A204.1 (cell line): ENCODE results near the gene AFTPH.

Experiments used
- FAIRE-seq: peaks from 2 replicates; lab custom pipeline; 2012; peaks lifted over from hg19 to GRCh38; lab: Jason Lieb, UNC

Gene AFTPH

DNA sequence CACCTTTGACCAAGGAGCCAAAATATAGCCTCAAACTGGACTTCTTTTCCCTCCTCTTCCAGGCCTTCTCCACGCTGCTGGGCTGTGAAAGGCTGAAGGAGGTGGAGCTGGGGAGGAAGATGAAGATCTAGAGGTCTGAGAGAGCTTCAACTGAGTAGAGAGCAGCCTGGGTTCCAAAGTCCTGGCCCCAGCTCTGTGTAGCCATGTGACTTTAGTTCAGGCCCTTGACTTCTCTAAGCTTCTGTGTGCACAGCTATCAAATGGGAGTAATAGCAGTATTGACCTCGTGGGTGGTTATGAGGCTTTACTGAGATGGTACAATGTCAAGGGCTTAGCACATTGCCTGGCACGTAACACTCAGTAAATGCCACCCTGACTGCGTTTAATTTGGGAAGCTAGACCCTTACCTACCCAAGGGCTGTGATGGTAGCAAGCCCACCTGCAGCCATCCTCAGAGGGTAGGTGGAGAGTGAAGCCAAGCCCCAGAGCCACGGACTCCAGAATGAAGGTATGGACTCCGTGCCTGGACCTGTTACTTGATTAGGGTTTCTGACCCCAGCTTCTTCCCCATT lies 91.2 kb downstream of the AFTPH start:
- FAIRE-seq, result no peak

DNA sequence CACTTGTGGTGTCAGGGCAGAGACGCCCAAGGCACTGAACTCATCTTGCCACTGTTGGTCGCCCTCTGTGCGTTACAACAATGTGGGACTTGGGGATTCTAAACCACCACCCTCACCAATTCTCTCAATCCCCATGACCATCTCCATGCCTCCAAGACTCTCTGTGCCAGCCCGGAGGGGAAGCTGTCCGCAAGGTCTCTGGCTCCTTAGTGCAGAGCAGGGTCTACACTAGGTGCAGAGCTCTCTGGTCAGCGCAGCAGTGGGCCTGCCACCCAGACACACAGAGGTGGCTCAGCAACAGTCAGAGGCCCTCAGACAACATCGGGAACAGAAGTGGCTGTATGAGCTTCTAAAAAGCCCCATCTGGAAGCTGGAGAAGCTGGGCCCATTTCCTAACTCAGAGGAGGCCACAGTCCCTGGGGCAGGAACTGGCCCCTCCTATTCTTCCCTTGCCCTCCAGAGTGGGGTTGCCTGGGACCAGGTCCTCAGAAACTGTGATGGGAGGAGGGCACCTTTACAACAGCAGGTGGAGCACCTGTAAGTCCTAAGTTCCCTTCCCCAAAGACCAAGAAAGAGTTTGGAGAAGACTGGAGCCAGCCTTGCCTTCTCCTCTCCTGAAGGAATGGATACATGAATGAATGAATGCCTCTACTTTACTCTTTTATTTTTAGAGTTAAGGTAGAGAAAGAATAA lies 91.9 kb downstream of the AFTPH start:
- FAIRE-seq, result no peak

DNA sequence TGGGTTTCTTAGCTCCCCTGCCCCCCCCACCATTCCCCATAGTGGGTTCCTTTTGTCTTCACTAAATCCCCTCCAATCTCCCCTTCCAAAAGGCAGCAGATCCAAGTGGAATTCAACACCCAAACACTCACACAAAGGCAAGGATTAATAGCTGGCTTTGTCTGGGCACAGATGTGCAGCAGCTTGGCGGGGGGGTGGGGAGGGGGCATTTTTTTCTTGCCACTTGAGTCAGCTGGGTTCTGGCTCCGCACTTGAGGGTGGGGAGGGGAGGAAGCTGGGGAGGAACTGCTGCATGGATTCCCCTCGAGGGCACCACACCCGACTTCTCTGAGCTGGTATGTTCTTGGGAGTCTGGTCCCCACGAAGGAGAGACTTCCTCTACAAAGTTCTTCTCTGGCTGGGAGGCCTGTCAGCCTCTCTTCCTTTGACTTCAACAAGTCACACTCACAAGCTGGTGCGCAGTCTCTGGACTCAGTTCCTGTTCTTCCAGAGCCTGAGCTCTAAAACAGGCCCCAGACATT lies 93.6 kb downstream of the AFTPH start:
- no peak for FAIRE-seq

DNA sequence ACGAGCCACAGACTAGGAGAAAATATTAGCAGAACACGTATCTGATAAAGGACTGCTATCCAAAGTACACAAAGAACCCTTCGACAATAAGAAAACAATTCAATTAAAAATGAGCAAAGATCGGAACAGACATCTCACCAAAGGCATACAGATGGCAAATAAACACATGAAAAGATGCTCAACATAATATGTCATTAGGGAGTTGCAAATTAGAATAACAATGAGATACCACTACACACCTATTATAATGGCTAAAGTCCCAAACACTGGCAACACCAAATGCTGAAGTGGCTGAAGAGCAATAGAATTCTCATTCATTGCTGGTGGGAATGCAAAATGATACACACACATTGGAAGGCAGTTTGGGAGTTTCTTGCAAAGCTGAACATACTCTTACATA lies 96.5 kb downstream of the AFTPH start:
- no peak for FAIRE-seq

DNA sequence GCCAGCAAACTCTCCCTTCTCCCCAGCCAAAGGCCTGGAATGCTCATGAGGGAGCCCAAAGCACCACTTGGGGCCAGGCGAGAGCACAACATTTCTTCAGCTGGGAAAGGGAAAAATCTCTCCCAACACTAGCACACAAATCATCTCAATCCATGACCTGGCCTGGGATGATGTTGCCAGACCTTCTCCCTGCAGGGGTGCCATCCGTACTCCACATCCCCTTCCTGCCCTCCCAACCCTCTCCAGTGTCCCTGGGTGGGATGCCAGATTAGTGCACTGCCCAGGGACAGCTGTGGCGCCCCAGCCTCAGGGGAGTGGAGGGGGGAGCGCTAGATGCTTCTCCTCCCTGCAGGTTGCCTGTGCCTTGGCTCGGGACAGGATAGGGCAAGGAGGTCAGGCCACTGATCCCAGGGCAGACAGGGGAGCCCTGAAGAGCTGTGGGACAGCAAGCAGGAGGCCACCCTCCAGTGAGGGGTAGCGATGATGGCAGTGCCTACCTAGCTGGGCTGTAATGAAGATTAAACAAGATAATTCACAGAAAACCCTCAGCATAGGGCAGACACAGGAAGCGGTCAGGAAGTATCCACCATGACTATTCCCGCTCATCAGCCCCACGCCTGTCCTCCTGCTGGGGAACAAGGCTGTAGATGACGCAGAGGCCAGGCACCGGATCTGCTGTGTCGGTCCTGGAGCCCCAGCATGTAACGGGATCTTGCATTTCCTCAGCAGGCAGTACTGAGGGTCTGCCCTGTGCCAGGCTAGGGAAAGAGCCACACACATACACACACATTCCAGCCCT lies 98.5 kb downstream of the AFTPH start:
- FAIRE-seq, result no peak

DNA sequence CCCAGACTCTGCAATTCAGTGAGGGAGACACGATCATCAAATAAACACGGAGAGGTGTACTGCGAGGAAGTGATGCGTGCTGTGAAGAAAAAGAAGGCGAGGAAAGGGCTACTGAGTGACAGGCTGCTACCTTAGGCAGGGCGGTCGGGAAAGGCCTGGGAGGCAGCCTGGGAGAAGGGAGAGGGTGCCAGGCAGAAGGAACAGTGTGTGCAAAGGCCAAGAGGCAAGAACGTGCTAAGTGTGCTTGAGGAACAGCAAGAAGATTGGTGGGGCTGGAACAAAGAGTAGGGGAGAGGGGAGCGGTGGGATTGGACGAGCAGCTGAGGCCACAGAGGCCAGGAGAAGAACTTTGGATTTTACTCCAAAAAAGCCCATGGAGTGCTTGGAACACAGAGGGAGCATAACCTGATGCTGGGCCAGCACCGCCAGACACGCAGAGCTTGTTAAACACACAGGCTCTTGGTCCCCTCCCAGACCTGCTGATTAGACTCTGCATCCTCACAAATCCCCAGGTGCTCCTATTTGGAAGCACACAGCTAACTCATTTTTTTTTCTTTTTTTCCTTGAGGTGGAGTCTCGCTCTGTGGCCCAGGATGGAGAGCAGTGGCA lies 99.2 kb downstream of the AFTPH start:
- no peak for FAIRE-seq

DNA sequence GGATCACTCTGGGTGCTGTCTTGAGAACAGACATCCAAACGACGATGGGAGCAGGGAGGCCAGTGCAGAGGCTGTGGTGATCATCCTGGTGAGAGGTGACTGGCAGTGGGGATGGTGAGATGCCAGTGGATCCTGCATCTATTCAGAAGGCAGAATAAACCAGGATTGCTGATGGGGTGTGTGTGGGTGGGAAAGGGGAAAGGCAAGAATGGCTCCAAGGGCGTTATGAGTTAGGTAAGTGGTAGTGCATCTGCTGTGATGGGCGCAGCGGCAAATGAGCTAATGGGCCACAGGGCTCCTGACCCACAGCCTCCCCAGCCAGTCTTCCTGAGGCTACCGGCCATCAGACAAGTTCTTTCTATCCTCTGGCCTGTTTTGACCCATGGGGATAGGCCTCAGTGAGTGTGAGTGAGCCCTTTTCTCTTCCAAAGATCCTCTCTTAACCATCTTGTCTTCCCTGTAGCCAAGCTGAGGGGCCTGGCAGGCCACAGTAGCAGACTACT lies 100.0 kb downstream of the AFTPH start:
- FAIRE-seq, result no peak

DNA sequence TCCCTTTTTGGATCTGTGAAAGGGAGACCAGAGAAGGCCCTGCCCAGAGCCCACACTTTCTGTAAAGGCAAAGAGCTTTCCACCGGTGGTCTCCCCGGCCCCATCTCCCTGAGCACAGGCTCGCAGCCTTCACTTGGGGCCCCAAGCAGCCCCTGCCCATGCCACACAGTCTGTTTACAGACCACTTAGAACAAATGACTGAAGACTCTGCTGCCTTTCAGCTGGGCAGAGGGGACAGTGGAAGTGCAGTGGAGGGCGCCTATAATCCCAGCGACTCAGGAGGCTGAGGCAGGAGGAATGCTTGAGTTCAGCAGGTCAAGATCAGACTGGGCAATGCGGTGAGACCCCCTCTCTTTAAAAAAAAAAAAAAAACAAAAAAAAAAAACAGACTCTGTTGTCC lies 100.7 kb downstream of the AFTPH start:
- no peak for FAIRE-seq

DNA sequence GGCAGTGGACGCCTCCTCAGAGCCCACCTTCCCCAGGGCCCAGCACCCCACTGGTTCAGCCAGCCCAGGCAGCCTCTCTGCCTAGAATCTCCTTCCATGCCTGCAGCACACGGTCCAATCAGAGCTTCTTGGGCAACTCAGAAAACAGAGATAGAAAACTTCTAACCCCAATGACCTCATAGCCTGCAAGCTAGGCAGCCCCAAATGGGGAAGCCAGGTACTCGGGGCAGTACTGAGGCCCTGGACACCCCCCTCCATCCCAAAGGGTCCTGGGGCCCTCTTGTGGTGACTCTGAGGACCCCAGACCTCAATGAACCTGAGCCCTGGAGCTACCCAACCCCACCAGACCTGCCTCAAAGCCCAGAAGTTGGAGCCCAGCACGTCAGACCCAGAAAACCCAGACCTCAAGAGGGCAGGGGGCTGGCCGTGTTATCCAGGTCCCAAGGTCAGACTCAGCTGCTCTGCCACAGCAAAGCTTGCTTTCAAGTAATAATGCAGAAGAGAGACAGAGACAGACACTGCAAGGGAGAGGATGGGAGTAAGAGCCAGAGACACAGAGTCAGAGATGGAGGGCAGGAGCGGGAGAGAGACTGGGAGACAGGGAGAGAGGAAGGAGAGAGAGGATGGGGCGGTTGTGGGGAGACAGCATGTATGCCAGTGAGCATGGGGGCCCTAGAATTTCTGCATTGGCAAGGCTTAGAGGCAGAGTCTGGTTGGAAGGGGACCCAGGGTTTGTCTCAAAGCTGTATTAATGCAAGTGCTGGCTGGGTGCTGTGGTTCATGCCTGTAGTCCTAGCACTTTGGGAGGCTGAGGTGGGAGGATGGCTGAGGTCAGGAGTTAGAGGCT lies 101.4 kb downstream of the AFTPH start:
- no peak for FAIRE-seq

DNA sequence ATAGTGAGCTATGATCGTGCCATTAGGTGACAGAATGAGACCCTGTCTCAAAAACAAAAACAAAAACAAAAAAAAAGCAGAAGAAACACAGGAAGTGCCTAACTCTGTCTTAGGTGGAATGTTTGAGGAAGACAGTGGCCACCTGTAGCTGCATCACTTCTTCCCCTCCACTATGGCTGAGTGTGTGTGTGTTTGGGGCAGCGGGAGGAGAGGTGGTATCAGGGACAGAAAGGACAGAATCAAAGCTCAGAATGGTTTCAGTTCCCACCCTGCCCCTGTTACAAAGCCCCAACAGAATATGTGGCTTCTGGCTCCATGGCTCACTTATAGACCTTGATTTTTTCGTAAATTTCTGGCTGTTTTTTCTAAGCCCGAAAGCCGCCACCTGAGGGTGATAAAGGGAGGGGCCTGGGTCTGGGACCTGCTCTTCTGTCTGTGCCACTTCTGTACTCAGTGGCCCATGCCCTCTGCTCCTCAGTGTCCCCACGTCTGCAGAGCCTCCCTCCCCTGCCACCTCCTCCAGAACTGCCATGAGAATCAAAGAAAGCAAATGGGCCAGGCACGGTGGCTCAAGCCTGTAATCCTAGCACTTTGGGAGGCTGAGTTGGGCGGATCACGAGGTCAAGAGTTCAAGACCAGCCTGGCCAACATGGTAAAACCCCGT lies 102.2 kb downstream of the AFTPH start:
- FAIRE-seq, result no peak

DNA sequence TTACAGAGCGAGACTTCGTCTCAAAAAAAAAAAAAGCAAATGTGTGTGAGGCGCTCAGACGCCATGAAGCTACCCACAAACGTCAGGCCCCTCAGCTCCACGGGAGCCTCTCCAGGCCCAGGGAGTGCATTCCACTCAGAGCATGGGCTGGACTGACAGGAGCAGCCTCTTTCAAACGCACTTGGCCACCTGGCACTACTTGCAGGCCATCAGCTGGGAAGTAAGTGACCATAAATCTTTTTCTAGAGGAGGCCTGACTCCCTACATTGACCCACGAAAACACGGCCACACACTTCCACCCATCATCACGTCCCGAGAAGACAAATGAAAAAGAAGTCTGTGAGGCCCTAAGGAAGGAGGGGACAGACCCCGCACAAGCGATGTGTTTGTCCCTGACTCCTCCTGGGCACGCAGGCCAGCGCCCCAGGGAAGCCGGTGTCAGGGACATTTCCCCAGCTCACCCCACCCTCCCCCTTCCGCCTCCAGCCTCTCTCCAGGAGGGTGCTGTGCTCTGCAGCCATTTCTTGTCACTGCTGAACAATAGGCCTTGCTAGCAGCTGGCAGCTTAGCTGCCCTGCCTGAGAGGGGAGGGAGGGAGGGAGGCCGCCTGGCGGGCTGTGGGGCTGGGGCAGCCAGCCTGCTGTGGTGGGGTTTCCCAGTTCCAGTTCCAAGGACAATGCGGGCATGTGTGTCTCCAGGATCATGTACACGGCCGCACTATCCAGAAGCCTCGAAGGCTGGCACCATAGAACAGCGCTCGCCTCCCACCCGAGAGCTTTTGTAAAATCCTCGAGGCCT lies 103.0 kb downstream of the AFTPH start:
- no peak for FAIRE-seq

DNA sequence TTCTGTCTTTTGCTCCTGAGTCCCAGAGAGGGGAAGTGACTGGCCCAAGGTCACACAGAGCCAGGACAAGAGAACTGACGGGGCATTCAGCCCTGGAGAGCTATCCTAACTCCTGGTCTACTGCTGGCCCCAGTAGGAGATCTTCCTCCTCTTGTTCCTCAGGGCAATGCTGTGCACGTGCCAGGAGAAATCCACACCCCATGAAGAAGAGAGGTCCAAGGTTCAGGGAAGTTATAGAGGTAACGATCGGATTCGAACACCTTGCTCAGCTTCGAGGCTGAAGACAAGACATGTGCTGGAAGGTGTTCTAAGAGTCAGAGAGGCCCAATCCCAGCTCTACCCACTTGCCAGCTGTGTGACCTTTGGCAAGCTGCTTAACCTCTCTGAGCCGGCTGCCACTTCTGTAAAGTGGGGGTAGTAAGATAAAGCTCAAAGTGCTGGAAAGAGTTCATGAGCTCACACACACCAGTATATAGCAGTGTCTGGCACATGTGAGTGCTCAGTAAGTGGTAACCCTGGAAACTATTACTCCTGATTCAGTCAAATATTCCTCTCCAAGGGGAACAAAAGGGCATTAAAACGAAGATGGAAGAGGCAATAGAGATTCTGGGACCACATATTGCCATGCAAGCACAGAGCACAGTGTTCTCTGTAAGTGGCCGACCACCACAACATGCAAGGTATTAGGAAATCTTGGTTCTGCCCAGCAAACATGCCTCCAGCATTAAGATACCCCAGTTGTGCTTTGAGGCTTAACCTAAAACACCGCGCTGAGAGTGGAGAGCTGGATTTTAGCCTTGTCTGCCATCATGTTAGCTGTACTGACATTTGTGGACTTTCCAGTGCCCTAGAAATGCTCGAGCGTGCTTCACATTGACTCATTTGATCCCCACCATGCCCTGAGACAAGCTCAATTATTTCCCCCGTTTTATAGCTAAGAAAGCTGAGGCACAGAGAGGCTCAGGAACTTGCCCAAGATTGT lies 104.0 kb downstream of the AFTPH start:
- FAIRE-seq, result no peak

DNA sequence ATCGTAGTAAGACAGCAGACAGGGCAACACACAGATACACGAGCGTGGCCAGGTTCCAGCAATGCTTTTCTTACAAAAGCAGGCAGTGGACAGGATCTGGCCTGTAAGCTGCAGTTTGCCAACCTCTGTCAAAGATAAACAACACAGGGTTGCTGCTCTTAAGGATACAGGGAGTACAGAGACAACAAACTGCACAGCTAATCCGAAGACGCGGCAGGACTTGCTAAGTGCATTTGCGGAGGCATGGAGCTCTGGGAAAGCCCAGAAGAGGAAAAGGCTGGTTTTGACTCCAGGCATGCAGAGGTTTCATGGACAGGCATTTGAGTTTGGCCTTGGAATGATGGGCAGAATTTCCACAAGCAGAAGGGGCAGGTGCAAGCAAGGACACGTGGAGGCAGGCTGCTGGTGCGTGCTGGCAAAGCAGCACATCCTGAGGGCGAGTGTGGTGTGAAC lies 105.2 kb downstream of the AFTPH start:
- no peak for FAIRE-seq

DNA sequence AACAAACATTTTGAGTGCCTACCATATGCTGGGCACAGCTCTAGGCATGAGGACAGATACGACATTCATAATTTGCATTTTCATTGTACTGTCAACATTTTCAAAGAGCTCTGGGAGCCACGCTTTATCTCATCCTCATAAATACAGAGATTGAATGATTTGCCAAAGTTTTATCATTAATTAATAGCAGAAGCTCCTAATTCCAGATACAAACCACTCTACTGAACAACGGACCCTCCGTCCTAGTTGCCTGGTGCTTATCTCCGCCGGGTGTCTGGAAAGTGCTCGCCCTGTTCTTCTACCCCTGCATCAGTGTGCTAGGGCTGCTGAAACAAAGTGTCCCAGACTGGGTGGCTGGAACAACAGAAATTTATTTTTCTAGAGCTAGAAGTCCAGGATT lies 105.7 kb downstream of the AFTPH start:
- FAIRE-seq, result no peak

DNA sequence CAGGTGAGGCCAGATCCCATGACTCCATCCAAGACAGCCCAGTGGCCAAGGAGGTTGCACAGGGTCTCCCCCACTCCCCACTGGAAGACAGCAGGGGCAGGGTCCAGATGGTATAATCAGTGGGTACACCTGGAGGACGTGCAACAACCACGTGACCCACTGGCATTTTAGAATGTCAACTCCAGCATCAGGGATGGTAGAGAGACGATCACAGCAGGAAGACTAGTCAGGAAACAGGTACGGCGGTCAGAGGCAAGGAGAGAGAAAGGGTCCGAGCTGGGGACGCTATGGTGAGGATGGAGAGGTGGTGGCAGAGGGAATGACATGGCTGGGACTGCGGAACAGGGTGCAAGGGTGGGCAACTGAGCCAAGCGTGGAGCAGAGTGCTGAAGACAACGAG lies 106.6 kb downstream of the AFTPH start:
- FAIRE-seq, result no peak

DNA sequence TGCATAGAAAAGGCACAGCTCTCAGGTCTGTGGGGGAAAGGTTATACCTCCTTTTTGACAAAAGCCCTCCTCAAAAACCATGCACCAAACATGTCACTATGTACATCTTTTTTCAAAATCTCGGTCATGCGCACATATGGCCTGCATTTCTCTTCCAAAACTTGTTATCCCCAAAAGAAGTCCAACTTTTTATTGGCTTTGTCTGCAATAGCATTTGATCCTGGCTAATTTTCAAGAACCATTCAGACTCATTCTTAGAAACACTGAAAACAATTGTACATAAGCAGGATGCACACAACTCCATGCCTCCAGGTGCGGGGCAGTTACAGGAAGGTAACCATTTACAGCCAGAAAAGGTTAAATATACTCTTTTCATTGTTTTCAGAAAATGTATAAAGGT lies 107.6 kb downstream of the AFTPH start:
- no peak for FAIRE-seq

DNA sequence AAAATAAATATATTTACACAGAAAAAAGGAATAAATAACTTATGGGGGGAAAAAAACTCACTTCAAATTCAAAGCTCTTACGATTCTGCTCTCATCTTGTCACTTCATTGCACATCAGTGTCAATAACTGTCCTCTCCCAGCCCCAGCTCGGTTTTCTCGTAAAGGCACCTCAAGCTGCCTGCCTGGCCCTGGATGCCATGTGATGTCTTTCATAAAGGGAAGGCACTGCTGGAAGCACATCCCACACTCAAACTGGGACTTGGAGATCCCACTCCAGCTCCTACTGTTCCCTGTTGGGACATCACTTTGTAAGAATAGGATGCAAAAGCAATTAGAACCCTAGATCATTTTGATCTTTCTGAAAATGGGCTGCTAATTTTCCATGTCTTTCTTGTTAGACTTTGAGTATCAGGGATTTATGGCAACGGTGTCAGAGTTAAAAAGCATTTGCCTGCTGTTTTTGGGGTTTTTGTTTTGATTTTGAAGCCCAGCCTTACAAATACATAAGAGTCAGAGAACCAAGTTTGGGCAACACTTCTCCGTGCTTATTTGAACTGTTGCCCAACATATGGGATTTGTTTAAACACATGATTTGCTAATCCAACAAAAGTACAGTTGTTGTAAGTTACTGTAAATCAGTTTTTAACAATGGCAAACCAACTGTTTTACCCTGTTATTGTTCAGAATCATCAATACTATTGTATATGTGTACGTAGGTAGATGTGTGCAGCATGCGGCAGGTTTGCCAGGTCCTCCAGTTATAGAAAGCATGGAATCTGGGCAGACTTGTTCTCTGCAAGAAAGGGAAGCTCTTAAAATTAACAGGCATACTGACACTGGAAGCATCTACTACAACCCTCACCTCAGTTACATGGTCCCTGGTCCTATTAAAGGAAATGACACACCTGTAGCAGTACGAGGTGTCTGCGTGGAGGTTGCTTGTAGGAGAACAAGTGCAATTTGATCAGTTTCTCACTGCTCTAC lies 109.0 kb downstream of the AFTPH start:
- no peak for FAIRE-seq
